HepG2 (cell line): ENCODE measurements around the gene ATP2A2. TPM values are rescaled to one million over a fixed set of nuclear protein-coding genes. Genes with fewer than 3 reads are reported as not detected.

Experiments used
- ATAC-seq: fragments of 200-7000 bp; cut with Tn5 transposase; 3 replicates; pipeline ENCODE4 v1.9.1; 2020; ENCODE audit warnings: mild to moderate bottlenecking, moderate library complexity
- BruUV-seq: library from RNA; stranded (reverse); fragments of 400-500 nt; replicated peaks from 2 replicates; lab custom pipeline; 2021; lab: Mats Ljungman, UMichigan
- CTCF ChIA-PET: fragments of 300-600 bp; formaldehyde crosslinking; extraction: SDS; loops from one replicate; lab custom pipeline; 2021; ENCODE audit warnings: low total read pairs, inconsistent platforms, low intra/inter-chr PET ratio; lab: Yijun Ruan, JAX
- POLR2A ChIA-PET: fragments of 350-600 bp; sonication (Branson Sonifier 250); formaldehyde crosslinking; loops from one replicate; lab custom pipeline; 2020; ENCODE audit warnings: antibody characterized with exemption, inconsistent platforms; lab: Yijun Ruan, JAX
- DNase-seq: peaks from one replicate; pipeline ENCODE4 v3.0.0-alpha.2; 2015; ENCODE audit warnings: low spot score
- FAIRE-seq: peaks from 3 replicates; lab custom pipeline; 2011; peaks lifted over from hg19 to GRCh38; lab: Jason Lieb, UNC
- H2AFZ ChIP-seq: one replicate; pipeline ENCODE4 v1.6.1; 2011; ENCODE audit warnings: low read length, inconsistent platforms
- H3K27ac ChIP-seq: fragments of 300-600 bp; 3 replicates; pipeline ENCODE4 v1.8.0; 2011; ENCODE audit warnings: mixed run types, mild to moderate bottlenecking, mixed read lengths, low read length, inconsistent platforms; ENCODE audit not compliant: insufficient read depth; ENCODE audit errors: extremely low read length
- H3K27me3 ChIP-seq, 2 experiments: fragments of 200-600 bp in 1 of 2; 2 replicates in 1 of 2; 3 replicates in 1 of 2; pipeline versions ENCODE4 v1.6.0 to v1.8.0; 2011; ENCODE audit warnings: low read length in 2 of 2, mild to moderate bottlenecking in 2 of 2, moderate library complexity in 2 of 2, inconsistent platforms in 1 of 2; ENCODE audit not compliant: insufficient read depth in 2 of 2, control insufficient read depth in 1 of 2
- H3K36me3 ChIP-seq, 2 experiments: fragments of 200-600 bp in 1 of 2; replicated peaks in 1 of 2; 2 replicates in 1 of 2; 3 replicates in 1 of 2; pipeline versions ENCODE4 v1.5.1 to v1.8.0; 2011; ENCODE audit warnings: low read length in 2 of 2, inconsistent platforms in 1 of 2; ENCODE audit not compliant: insufficient read depth in 2 of 2, control insufficient read depth in 1 of 2
- H3K4me1 ChIP-seq: 2 replicates; pipeline ENCODE4 v1.5.1; 2012; ENCODE audit warnings: low read length, inconsistent platforms; ENCODE audit not compliant: insufficient read depth
- H3K4me2 ChIP-seq: 2 replicates; pipeline ENCODE4 v1.6.0; 2011; ENCODE audit warnings: low read depth, low read length, inconsistent platforms
- H3K4me3 ChIP-seq, 3 experiments: fragments of 200-600 bp in 1 of 3; sonication (generic), shearing (Covaris generic) in 1 of 3; replicated peaks in 1 of 3; 2 replicates each; pipeline ENCODE4 v1.5.1; 2011 to 2016; ENCODE audit warnings: low read length in 3 of 3, inconsistent platforms in 2 of 3, low read depth in 2 of 3, mild to moderate bottlenecking in 2 of 3, control low read depth in 1 of 3, mixed read lengths in 1 of 3; ENCODE audit not compliant: insufficient read depth in 1 of 3
- H3K79me2 ChIP-seq: one replicate; pipeline ENCODE4 v1.6.1; 2011; ENCODE audit warnings: low read length, inconsistent platforms; ENCODE audit not compliant: insufficient read depth
- H3K9ac ChIP-seq: 2 replicates; pipeline ENCODE4 v1.6.0; 2011; ENCODE audit warnings: mild to moderate bottlenecking, low read depth, low read length, inconsistent platforms; ENCODE audit not compliant: insufficient read depth
- H3K9me3 ChIP-seq: 2 replicates; pipeline ENCODE4 v1.5.1; 2012; ENCODE audit warnings: mild to moderate bottlenecking, low read length
- H4K20me1 ChIP-seq: 2 replicates; pipeline ENCODE4 v1.6.0; 2011; ENCODE audit warnings: inconsistent platforms, mild to moderate bottlenecking, low read length, moderate library complexity; ENCODE audit not compliant: insufficient read depth
- BCL6 ChIP-seq: IDR thresholded peaks from 2 replicates; pipeline ENCODE4 v1.6.1; 2016; ENCODE audit warnings: missing genetic modification reagents, missing compliant biosample characterization
- FOXC1 ChIP-seq: sonication (generic); formaldehyde crosslinking; IDR thresholded peaks from 2 replicates; pipeline ENCODE4 v1.8.0; 2022; ENCODE audit warnings: mild to moderate bottlenecking, missing genetic modification reagents, borderline replicate concordance
- MED8 ChIP-seq: sonication (generic); formaldehyde crosslinking; IDR thresholded peaks from 2 replicates; pipeline ENCODE4 v1.8.1; 2023; ENCODE audit warnings: mild to moderate bottlenecking, missing genetic modification reagents; ENCODE audit not compliant: insufficient replicate concordance
- NCOA1 ChIP-seq: sonication (generic); formaldehyde crosslinking; IDR thresholded peaks from 2 replicates; pipeline ENCODE4 v1.9.0; 2021; ENCODE audit warnings: missing genetic modification reagents
- TARDBP ChIP-seq: sonication (generic); formaldehyde crosslinking; IDR thresholded peaks from 2 replicates; pipeline ENCODE4 v1.8.0; 2022; ENCODE audit warnings: mild to moderate bottlenecking, missing genetic modification reagents
- TBP ChIP-seq: sonication (generic); formaldehyde crosslinking; IDR thresholded peaks from 2 replicates; pipeline ENCODE4 v1.5.0; 2020; ENCODE audit warnings: missing genetic modification reagents
- ZBTB33 ChIP-seq: sonication (generic); formaldehyde crosslinking; IDR thresholded peaks from 2 replicates; pipeline ENCODE4 v1.4.0; 2020; ENCODE audit warnings: missing genetic modification reagents
- ZBTB44 ChIP-seq: sonication (generic); formaldehyde crosslinking; IDR thresholded peaks from 2 replicates; pipeline ENCODE4 v1.4.0; 2020; ENCODE audit warnings: missing genetic modification reagents
- ZNF362 ChIP-seq: sonication (generic); formaldehyde crosslinking; IDR thresholded peaks from 2 replicates; pipeline ENCODE4 v1.4.0; 2020; ENCODE audit warnings: missing genetic modification reagents, mild to moderate bottlenecking, borderline replicate concordance
- ZNF546 ChIP-seq: sonication (generic); formaldehyde crosslinking; conservative IDR thresholded peaks from 2 replicates; pipeline ENCODE4 v1.8.1; 2023; ENCODE audit warnings: mild to moderate bottlenecking, missing genetic modification reagents
- ZNF605 ChIP-seq: sonication (generic); formaldehyde crosslinking; IDR thresholded peaks from 2 replicates; pipeline ENCODE4 v1.8.0; 2022; ENCODE audit warnings: mild to moderate bottlenecking, missing genetic modification reagents
- ZNF777 ChIP-seq: sonication (generic); formaldehyde crosslinking; IDR thresholded peaks from 2 replicates; pipeline ENCODE4 v1.4.0; 2020; ENCODE audit warnings: missing genetic modification reagents
- ZSCAN21 ChIP-seq: sonication (generic); formaldehyde crosslinking; IDR thresholded peaks from 2 replicates; pipeline ENCODE4 v1.8.0; 2022; ENCODE audit warnings: mild to moderate bottlenecking, missing genetic modification reagents, moderate library complexity, borderline replicate concordance
- WGBS: methylation state at CpG from one replicate; pipeline ENCODE4 v1.1.6; 2017; ENCODE audit warnings: low lambda C conversion rate; 5-methylcytosine and 5-hydroxymethylcytosine counted together
- in situ Hi-C: cut with HindIII; loops from 2 replicates; pipeline ENCODE4 v1.10.0; 2017; ENCODE audit warnings: low pct_unique_long_range_greater_than_20kb; ENCODE audit not compliant: extremely low pct_ligation_motif_present
- intact Hi-C: fragments of 100-400 bp; cut with micrococcal nuclease; formaldehyde crosslinking; loops from one replicate; pipeline ENCODE4 v1.10.0; 2022; ENCODE audit not compliant: unreplicated experiment
- polyA plus RNA-seq, 8 experiments: library from polyadenylated mRNA; depleted of rRNA in 3 of 8; stranded (reverse) in 7 of 8; unstranded in 1 of 8; fragments of >200 nt; fragmentation: Illumina TruSeq in 4 of 8; extraction: Trizol in 4 of 8; gene quantifications; 2 replicates each; pipeline versions ENCODE4 v1.2.1 to v1.2.3, GENCODE V29; 2011 to 2016; ENCODE audit warnings: low read depth in 4 of 8, missing spikeins in 1 of 8, mixed read lengths in 1 of 8; ENCODE audit not compliant: insufficient read depth in 1 of 8
- total RNA-seq, 5 experiments: library from RNA; depleted of rRNA; stranded (reverse); fragments of >200 nt; fragmentation: Illumina TruSeq; extraction: Trizol; gene quantifications; 2 replicates each; pipeline ENCODE4 v1.2.3, GENCODE V29; 2016; ENCODE audit warnings: low read depth in 1 of 5

The ATP2A2 gene
- total and polyA plus RNA-seq, 2 of the 13 experiments (the other 11 are each of a cell fraction or from before 2014, with no cell fraction given) = 35.4 to 85.5 TPM

GRCh38 chr12:110246636-110247339 is 34.3 kb upstream of the ATP2A2 start:
- ChIA-PET CTCF (no interaction called here), POLR2A (interaction anchor here (1.0 to 5.4 kb wide), 14 partner anchors 10 to 204 kb away, joined by 3 to 77 read pairs (median 6); partner anchors contain the start of genes ARPC3 and ATP2A2)
- FAIRE-seq (no peak), DNase-seq (no peak), ATAC-seq (no peak; the same call in 2 of the 3 replicates)
- in situ Hi-C loops = no loop called here
- Histone ChIP-seq H3K36me3 (no peaks in the 10 kb centered on the region), H2AFZ (no peak overlapping the region), H3K4me2 (peak overlapping the region; percentile 92), H3K4me1 (peaks cover 64% of the 10 kb centered on the region), H4K20me1 (no peaks in the 10 kb centered on the region), H3K27me3 (no peaks in the 10 kb centered on the region), H3K4me3 (peak overlapping the region; percentile 49 to 71 (median 52); a peak in 5 of 6 replicates), H3K79me2 (no peaks in the 10 kb centered on the region), H3K27ac (peak overlapping the region; percentile 96), H3K9me3 (no peaks in the 10 kb centered on the region), H3K9ac (peak overlapping the region; percentile 71)
- 0 out of 2 replicates have a peak, but pooled peaks have one; percentile 18 for TF ChIP-seq ZNF362
- no peak for TF ChIP-seq ZBTB33
- no peak for TF ChIP-seq ZBTB44
- 0 out of 2 replicates have a peak, but pooled peaks have one; percentile 6 for TF ChIP-seq NCOA1
- peak; percentile 61; the same call in 1 of the 2 replicates for TF ChIP-seq ZNF605 (CRISPR knock-in tag)
- no peak for TF ChIP-seq TARDBP
- TF ChIP-seq FOXC1 (CRISPR knock-in tag) = 0 out of 2 replicates have a peak, but pooled peaks have one; percentile 8
- 0 out of 2 replicates have a peak, but pooled peaks have one; percentile 21 for TF ChIP-seq ZNF546 (CRISPR knock-in tag)
- peak; percentile 68 for TF ChIP-seq BCL6 (CRISPR knock-in tag)
- TF ChIP-seq TBP (CRISPR knock-in tag) = no peak
- TF ChIP-seq ZSCAN21 (CRISPR knock-in tag) = 0 out of 2 replicates have a peak, but pooled peaks have one; percentile 1
- TF ChIP-seq ZNF777 (CRISPR knock-in tag) = 0 out of 2 replicates have a peak, but pooled peaks have one; percentile 1
- TF ChIP-seq MED8 (CRISPR knock-in tag) = no peak
- intact Hi-C loops = loop anchor here (2.0 kb wide), 2 partner anchors 16 to 36 kb away; no protein-coding TSS in a partner anchor
- 34% methylated on average over 4 of the region's 4 CpGs for WGBS
- BruUV-seq = no TSS peak
